ENCODE data around the gene COTL1.

Gene COTL1

GRCh38 chr16:84661418-84662060 is 43.7 kb upstream of the COTL1 start:
- peaks cover 46% of the 10 kb centered on the region for H3K36me3 ChIP-seq (ENCODE audit: control insufficient read depth, insufficient read depth, low read length)
- no peak for DNase-seq (ENCODE audit: extremely low read depth, insufficient read length)
- TF ChIP-seq CTCF (IDR thresholded peaks at IDR 0.05; ENCODE audit: insufficient read depth, low read length, poor library complexity, severe bottlenecking) = no peak
- H3K4me3 ChIP-seq (replicated peaks; ENCODE audit: low read depth, low read length) = no peak overlapping the region
- H3K27me3 ChIP-seq (replicated peaks; ENCODE audit: control insufficient read depth, insufficient read depth, low read length) = no peaks in the 10 kb centered on the region

GRCh38 chr16:84660973-84661372 is 43.1 kb upstream of the COTL1 start:
- Histone ChIP-seq H3K36me3 (ENCODE audit: control insufficient read depth, insufficient read depth, low read length) (peaks cover 46% of the 10 kb centered on the region), H3K4me3 (replicated peaks; ENCODE audit: low read depth, low read length) (no peak overlapping the region), H3K27me3 (replicated peaks; ENCODE audit: control insufficient read depth, insufficient read depth, low read length) (no peaks in the 10 kb centered on the region)
- DNase-seq (ENCODE audit: extremely low read depth, insufficient read length) = no peak
- no peak for TF ChIP-seq CTCF (IDR thresholded peaks at IDR 0.05; ENCODE audit: insufficient read depth, low read length, poor library complexity, severe bottlenecking)

GRCh38 chr16:84659656-84660300 is 41.9 kb upstream of the COTL1 start:
- no peak for TF ChIP-seq CTCF (IDR thresholded peaks at IDR 0.05; ENCODE audit: insufficient read depth, low read length, poor library complexity, severe bottlenecking)
- Histone ChIP-seq H3K4me3 (replicated peaks; ENCODE audit: low read depth, low read length) (no peak overlapping the region), H3K27me3 (replicated peaks; ENCODE audit: control insufficient read depth, insufficient read depth, low read length) (no peaks in the 10 kb centered on the region), H3K36me3 (ENCODE audit: control insufficient read depth, insufficient read depth, low read length) (peaks cover 43% of the 10 kb centered on the region)
- DNase-seq (ENCODE audit: extremely low read depth, insufficient read length) = no peak

- TF ChIP-seq CTCF (IDR thresholded peaks at IDR 0.05; ENCODE audit: insufficient read depth, low read length, poor library complexity, severe bottlenecking) = no peak
- H3K36me3 ChIP-seq (ENCODE audit: control insufficient read depth, insufficient read depth, low read length) = peaks cover 46% of the 10 kb centered on the region
These were observed 40.8 kb upstream of the COTL1 start for GRCh38 chr16:84658690-84659089.

GRCh38 chr16:84657229-84657837 is 39.5 kb upstream of the COTL1 start:
- no peak for TF ChIP-seq CTCF (IDR thresholded peaks at IDR 0.05; ENCODE audit: insufficient read depth, low read length, poor library complexity, severe bottlenecking)
- Histone ChIP-seq H3K36me3 (ENCODE audit: control insufficient read depth, insufficient read depth, low read length) (peaks cover 44% of the 10 kb centered on the region), H3K4me3 (replicated peaks; ENCODE audit: low read depth, low read length) (no peak overlapping the region), H3K27me3 (replicated peaks; ENCODE audit: control insufficient read depth, insufficient read depth, low read length) (no peaks in the 10 kb centered on the region)
- DNase-seq (ENCODE audit: extremely low read depth, insufficient read length) = no peak

More at GRCh38 chr16:84658690-84659089, 40.8 kb upstream of the COTL1 start:
- DNase-seq (ENCODE audit: extremely low read depth, insufficient read length) = no peak
- Histone ChIP-seq H3K4me3 (replicated peaks; ENCODE audit: low read depth, low read length) (no peak overlapping the region), H3K27me3 (replicated peaks; ENCODE audit: control insufficient read depth, insufficient read depth, low read length) (no peaks in the 10 kb centered on the region)
